NCI-H345 treated with DMSO at 0.1 percent for 48 hours (cell line): ENCODE measurements around the gene CUX1.
"Not testable (repeated sequence)": the region's sequence is repeated elsewhere in the genome, so short reads cannot be mapped to it uniquely, and the experiment has no call there.

Experiments
- DNase-seq: peaks from one replicate; lab custom pipeline; 2025; ENCODE audit not compliant: unreplicated experiment; lab: John Stamatoyannopoulos, UW

Gene CUX1

GRCh38 chr7:101853684-101854083 is 36.3 kb downstream of the CUX1 start:
- DNase-seq = no peak

- no peak for DNase-seq
Observed at GRCh38 chr7:101854084-101854865, 36.8 kb downstream of the CUX1 start.

DNA sequence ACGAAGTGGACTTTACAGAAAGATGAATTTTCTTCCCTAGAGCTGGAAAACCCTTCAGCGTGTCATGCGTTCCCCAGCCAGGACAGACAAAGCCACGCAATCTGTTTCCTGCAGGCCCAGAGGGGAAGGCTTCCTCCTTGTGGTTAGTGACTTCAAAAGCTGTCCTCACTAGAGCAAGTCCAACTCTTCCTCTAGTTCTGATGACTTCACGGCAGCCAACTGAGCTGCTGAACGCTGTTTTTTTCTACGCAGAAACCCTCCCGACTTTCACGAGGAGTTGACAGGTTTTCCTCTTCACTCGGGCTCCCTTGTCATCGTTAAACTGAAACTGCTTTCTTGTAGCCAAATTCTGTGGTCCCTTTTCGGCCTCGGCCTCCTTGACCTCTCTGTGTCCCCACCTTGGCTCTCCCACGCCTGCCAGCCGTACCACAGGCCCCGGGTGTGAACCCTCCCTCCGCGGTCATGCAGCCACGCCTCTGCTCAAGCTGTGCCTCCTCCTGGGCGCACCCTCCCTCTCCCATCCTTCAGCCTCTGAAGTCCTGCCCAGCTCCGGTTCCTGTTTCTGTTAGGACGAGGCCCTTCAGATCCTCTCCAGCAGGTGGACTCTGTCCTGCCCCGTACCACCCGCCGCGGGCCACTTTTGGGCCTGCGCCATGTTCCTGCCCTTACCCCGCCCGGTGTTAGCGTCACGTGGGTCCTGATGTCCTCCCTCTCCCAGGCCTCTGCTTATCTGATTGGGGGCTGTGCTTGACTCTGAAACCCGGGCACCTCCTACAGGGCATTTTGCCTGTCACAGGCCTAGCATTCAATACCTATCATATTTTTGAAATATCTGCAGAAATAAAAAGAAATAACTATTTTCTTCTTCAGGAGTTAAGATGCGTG is 39.3 kb downstream of the CUX1 start:
- DNase-seq = no peak

DNA sequence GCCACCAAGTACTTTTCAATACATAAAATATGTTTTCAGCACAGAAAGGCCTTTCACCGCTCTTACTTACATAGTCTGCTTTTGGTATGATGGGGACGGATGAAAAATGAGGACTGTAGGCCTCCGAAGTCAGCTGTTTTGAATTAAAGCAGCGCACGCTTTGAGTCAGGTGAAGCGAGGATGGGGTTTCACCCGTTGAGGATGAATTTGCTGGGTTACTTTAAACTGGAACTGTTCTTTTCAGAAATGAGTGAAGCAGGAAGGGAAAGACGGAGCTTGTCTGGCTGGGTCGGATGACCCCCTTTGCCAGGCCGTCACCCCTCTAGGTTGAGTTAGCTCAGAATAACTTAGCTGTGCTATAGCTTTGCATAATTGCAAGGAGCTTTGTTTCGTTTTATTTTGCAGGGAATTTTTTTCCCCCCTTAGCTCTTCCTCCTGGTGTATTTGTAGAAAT is 40.0 kb downstream of the CUX1 start:
- no peak for DNase-seq

DNA sequence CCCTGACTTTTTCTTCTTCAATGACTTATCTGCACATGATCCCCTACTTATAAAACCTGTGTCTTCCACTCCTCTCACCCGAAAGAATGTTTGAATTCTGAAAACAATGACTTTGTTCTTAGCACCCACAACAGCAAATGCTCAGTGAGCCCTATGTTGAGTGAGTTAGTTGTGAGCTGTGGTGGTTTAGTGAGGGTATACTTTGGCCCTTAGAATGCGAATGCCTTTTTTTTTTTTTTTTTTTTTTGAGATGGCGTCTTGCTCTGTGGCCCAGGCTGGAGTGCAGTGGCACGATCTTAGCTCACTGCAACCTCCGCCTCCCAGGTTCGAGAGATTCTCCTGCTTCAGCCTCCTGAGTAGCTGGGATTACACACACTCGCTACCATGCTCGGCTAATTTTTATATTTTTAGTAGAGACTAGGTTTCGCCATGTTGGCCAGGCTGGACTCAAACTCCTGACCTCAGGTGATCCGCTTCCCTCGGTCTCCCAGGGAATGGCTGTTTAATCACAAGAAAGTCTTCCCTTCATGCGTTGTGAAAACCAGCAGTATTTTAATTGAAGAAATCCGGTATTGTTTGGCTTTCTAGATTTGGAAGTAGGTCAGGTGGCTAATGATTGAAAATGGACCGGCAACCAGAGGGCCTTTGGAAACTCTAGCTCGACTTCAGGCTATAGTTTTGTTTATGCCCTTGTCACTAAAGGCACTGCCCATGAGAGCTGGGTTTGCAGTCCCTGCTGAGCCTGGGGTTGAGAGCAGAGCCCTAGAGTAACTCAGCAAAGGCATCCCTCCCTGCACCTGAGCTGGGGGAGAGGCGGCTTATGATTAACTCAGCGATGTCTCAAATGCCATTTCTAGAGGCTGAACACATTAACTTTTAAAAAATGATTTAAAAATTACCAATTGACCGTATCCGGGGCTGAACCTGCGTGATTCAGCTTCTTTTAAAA is 41.3 kb downstream of the CUX1 start:
- no peak for DNase-seq

DNA sequence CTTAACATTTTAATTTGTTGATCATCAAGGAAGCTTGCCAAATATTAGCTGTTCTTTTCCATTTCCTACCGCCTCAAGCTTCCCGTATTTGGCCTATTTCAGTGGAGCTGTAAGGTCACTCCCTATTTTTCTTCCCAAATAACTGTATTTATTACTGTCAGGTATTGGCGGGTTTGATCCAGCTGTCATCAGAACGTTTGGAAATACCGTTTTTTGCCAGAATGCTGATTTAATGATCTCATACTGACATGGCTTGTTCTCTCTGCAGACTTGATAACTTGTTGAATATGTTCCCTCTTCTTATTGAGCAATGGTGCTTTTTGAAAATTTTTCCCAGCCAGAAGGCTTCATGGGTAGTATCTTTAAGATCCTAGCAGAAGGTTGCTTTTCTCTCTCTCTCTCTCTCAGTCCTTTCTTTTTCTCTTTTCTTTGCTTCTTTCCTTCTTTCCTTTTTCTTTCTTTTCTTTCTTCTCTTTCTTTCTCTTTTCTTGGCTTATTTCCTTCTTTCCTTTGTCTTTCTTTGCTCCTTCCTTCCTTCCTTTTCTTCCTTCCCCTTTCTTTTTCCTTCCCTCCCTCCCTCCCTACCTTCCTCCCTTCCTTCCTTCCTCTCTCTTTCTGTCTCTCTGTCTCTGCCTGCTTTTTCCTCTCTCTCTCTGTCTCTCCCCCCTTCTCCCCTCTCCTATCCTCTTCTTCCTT is 42.1 kb downstream of the CUX1 start:
- DNase-seq = no peak

GRCh38 chr7:101860316-101861217 is 43.1 kb downstream of the CUX1 start:
- DNase-seq = no peak

DNA sequence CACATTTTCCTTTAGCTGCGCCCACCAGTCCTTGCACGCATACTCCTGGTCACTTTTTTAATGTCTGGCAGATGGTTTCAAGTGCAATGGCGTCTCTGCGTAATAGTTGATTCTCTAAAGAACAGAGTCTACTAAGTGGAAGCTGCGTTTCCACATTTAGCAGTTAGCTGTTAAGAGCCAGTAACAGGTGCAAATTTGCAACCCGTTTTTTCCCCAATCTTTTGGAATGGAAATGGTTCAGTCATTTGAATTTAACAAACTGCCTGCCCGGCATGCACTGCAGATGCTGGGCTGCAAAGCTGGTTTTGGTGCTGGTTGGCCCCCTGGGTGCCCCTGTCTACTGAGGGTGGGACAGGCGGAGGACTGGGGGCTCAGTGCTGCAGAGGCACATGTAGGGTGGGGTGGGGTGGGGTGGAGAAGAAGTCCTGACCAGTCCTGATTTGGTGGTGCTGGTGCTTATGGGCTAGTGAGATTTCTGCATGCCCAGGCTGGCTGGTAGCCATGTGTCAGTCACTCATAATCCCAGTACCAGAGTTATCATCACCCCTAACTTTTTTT is 43.9 kb downstream of the CUX1 start:
- DNase-seq = no peak

GRCh38 chr7:101862280-101863220 is 45.1 kb downstream of the CUX1 start:
- no peak for DNase-seq

DNA sequence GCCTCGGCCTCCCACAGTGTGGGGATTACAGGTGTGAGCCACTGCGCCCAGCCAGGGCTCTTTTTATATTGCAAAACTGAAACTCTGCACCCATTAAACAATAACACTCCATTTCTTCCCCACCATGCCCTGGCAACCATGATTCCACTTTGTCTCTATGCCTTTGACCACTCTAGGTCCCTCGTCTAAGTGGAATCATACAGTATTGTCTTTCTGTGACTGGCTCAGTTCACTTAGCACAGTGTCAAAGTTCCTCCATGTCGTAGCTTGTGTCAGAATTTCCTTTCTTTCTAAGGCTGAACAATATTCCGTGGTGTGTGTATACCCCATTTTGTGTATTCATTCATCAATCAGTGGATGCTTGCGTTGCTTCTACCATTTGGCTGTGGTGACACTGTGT is 46.2 kb downstream of the CUX1 start:
- DNase-seq = no peak

- DNase-seq = no peak
Observed at GRCh38 chr7:101864039-101864438, 46.6 kb downstream of the CUX1 start.

DNA sequence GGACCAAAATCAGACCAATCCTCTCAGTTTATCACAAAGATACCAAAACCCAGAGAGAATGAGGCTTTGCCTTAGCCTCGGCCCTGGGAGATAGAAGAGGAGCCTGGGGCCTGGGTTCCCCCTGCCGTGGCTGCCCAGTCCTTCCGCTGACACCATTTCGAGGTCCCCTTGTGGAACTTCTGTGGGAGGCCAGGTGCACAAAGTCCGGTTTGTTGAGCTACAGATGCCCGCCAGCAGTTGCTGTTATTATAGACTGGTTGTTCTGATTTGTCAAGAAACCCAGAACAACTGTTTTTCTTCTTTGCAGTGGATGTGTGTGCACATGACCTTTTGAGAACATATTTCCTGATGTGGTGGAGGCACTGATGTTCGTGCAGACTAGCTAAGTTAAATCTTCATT is 47.6 kb downstream of the CUX1 start:
- DNase-seq = no peak

DNA sequence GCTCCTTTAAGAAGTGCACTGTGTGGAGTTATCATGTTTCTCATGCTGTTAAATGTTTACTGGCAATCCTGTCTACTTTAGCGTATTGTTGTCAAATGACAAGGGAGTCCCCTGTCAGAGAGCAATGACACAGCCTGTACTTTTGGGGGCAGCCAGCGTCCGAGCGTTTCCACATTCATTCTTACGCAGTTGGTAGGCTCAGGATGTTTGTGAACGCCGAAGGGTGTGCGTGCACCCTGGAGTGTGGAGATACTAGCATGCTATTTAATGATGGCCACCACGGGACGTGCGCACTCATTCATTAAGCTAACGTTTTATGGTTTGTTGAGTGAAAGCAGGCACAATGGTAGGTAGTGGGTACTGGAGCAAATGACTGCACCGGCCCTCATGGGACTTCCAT is 48.0 kb downstream of the CUX1 start:
- no peak for DNase-seq

DNA sequence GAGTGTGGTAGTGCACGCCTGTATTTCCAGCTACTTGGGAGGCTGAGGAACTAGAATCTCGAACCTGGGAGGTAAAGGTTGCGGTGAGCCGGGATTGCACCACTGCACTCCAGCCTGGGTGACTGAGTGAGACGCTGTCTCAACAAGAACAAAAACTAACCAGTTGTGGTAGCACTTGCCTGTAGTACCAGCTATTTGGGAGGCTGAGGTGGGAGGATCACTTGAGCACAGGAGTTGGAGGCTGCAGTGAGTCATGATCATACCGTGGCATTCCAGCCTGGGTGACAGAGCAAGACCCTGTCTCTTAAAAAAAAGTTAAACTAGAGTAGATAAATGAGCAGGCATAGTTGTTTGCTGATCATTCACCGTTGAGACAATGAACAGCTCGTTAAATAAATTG is 48.9 kb downstream of the CUX1 start:
- DNase-seq = no peak

GRCh38 chr7:101867265-101867664 is 49.8 kb downstream of the CUX1 start:
- DNase-seq = no peak

DNA sequence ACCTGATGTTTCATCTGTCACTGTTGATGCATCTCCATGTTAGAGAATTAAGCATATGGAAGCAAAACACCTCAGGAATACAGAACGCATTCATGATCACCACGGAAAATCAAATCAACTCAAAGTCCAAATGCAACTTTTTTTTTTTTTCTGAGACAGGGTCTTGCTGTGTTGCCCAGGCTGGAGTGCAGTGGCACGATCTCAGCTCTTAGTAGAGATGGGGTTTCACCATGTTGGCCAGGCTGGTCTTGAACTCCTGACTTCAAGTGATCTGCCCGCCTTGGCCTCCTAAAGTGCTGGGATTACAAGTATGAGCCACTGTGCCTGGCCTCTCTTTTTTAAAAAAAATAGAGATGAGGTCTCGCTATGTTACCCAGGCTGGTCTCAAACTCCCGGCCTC is 50.3 kb downstream of the CUX1 start:
- not testable (repeated sequence) for DNase-seq

DNA sequence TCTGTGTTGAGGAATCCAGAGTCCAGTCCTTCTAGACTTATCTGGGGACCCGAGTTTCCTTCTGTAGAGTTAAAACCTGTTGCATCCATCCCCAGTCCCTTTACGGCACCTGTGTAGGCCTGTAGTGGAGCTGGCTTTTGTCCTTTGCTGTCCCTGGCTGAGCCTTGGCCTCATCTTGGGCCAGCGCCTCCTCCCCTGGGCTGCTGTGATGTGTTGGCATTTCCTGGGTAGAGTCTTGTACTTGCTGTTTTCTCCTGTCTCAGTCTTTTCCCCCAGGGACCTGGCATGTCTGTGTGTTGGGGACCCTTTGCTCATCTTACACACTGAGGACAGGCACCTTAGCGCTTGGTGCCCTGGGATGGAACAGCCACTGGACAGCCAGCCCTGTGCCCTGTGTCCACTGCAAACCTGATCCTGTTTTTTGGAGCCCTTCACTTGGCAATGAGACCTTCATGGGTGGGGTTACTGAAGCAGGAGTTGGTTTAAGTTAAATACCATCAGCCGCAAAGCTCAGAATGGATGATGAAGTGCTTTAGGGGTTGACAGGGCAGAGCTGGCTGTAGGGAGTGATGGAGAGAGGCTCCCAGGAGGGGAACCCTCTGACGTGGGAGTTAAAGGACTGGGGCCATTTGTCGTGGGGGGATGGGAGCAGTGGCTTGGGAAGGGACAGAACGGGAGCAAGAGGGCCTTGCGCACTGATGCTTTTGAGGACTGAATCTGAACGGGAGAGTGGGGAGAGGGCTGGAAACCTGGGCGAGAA is 50.9 kb downstream of the CUX1 start:
- no peak for DNase-seq
